AG08395 (cell line): ENCODE data around the gene SLC12A3.
A peak's percentile ranks its signal among the peaks of the same experiment; 100 is the strongest.

Source experiments
- DNase-seq: peaks from one replicate; pipeline ENCODE4 v3.0.0; 2012; ENCODE audit warnings: mixed read lengths, low spot score

SLC12A3 gene, protein sequence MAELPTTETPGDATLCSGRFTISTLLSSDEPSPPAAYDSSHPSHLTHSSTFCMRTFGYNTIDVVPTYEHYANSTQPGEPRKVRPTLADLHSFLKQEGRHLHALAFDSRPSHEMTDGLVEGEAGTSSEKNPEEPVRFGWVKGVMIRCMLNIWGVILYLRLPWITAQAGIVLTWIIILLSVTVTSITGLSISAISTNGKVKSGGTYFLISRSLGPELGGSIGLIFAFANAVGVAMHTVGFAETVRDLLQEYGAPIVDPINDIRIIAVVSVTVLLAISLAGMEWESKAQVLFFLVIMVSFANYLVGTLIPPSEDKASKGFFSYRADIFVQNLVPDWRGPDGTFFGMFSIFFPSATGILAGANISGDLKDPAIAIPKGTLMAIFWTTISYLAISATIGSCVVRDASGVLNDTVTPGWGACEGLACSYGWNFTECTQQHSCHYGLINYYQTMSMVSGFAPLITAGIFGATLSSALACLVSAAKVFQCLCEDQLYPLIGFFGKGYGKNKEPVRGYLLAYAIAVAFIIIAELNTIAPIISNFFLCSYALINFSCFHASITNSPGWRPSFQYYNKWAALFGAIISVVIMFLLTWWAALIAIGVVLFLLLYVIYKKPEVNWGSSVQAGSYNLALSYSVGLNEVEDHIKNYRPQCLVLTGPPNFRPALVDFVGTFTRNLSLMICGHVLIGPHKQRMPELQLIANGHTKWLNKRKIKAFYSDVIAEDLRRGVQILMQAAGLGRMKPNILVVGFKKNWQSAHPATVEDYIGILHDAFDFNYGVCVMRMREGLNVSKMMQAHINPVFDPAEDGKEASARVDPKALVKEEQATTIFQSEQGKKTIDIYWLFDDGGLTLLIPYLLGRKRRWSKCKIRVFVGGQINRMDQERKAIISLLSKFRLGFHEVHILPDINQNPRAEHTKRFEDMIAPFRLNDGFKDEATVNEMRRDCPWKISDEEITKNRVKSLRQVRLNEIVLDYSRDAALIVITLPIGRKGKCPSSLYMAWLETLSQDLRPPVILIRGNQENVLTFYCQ

GRCh38 chr16:56864960-56865359 is at the start of gene SLC12A3:
TSS of gene SLC12A3 (plus strand) at chr16:56865207. CDS start at chr16:56865236, 29 bp downstream.
- DNase-seq, result no peak

DNA sequence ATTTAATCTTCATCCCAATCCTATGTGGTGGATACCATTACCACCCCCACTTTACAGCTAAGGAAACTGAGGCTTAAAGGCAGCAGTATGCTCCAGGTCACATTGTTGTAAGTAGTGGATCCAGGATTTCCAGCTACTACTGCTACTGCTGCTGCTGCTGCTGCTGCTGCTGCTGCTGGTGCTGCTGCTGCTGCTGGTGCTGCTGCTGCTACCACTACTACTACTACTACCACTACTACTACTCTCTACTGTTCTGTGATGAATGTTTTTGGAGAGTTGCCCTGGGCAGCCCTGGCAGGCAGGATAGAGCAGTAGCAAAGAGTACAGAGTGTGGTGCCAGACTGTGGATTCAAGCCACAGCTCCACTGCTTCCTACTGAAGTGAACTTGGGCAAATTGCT is 49.3 kb upstream of the SLC12A3 start:
- no peak for DNase-seq

DNA sequence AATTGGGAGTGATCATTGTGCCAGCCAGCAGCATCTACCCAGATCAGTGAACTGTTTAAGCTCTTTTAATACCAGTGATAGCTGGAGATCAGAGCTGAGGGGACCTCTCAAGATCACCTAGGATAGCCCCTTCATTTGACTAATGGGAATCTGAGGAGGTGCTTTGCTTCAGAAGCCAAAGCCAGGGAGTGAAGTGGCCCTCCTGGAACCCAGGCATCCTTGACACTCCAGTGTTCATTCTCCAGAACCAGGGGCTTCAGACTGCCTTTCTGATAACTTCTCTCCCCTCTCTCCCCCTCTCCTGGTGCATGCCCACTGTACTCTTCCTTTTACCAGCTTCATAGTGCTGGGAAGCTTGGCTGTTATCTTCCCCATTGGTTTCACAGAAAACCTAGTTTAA is 48.0 kb upstream of the SLC12A3 start:
- DNase-seq, result no peak

- no peak for DNase-seq
Observed at GRCh38 chr16:56817938-56818337, 47.1 kb upstream of the SLC12A3 start.

DNA sequence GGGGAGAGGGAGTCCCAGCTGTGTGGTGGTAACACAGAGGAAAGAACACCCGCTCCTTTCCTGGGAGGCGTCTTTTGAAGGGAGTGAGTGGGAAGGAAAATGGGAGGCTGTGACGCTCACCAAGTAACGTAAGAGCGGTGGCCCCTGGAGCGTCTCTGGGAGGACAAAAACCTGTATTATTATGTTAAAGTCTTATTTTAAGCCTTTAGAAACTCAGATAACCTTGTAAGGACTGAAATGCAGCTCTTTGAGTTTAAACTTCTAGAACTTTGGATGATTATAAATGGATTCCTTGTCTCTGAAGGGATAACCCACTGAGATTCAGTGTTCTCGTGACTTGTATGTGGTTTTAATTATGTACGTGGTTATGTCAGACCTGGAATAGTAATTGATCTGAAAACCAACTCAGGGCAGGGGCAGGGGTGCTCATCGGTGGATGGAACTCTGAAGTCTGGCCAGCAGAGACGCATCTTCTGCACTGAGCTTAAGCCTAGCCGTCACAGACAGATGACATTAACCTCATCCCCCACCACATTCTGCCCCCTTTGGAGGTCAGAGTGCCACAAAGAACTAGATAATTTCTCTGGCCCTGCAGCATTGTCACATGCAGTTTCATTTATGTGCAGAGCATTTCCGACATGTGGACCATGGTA is 41.8 kb upstream of the SLC12A3 start:
- DNase-seq, result no peak

GRCh38 chr16:56824331-56824730 is 40.7 kb upstream of the SLC12A3 start:
- DNase-seq, result peak; percentile 45

GRCh38 chr16:56824804-56825203 is 40.2 kb upstream of the SLC12A3 start:
- DNase-seq, result no peak

- DNase-seq, result no peak
Observed at GRCh38 chr16:56825826-56826225, 39.2 kb upstream of the SLC12A3 start.

DNA sequence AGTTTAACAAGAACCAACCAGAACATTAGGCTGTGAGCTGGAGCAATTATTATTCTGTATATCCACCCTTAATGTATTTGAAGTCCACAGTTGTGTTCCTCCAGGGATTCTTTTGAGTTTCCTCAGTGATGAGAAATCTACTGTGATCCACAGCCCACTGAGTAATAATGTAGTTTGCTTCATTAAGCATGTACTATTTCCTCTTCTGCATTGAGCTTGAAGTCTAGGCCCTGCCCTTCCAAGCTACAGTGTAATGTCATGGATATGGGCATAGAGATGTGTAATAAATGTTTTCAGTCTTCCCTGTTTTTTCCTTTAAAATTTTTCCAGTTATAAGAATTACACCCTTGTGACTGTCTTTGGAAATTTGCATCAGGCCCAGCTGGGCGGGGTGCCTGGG is 36.4 kb upstream of the SLC12A3 start:
- no peak for DNase-seq

- no peak for DNase-seq
Observed at GRCh38 chr16:56830669-56831068, 34.3 kb upstream of the SLC12A3 start.

- no peak for DNase-seq
Observed at GRCh38 chr16:56832768-56833167, 32.2 kb upstream of the SLC12A3 start.

- no peak for DNase-seq
Observed at GRCh38 chr16:56833243-56833970, 31.6 kb upstream of the SLC12A3 start.

DNA sequence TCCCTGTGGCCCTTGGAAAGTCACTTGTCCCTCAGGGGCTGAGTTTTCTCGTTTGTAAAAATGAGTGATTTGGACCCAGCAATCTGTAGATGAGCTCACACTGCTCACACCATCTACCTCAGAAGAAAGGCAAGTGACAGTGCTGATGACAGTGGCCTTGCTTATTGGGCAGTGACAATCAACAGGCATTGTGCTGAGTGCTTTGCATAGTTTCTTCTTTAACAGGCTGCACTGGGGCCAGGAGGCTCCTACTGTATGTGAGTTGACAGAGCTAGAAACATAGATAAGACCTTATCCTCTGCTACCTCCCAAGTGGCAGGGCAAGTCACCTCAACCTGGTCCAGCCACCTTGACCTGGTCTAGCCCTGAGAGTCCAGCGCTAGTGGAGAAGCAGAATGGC is 29.7 kb upstream of the SLC12A3 start:
- DNase-seq, result no peak

- no peak for DNase-seq
Observed at GRCh38 chr16:56836410-56837230, 28.4 kb upstream of the SLC12A3 start.

DNA sequence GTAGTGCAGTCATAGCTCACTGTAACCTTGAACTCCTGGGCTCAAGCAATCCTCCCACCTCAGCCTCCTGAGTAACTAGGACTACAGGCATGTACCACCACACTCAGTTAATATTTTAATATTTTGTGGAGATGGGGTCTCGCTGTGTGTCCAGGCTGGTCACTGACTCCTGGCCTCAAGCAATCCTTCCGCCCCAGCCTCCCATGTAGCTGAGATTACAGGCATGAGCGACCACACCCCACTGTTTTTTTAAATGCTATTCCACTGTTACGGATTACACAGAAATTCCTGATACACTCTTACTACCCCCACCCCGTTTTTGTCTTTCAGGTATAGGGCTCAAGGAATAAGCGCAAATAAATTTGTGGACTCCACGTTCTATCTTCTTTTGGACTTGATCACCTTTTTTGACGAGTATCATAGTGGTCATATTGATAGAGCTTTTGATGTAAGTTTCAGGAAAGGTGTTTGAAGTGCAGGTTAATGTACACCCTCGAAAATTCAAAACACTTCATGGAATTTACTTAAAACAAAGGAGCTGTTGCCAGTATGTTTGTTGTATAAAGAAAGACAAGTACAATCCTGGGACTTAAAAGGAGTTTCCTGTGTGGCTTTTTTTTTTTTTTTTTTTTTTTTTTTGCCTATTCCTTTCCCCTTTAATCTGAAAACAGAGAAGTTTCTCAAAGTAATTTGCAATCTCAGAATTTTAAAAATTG is 26.2 kb upstream of the SLC12A3 start:
- no peak for DNase-seq

- DNase-seq, result peak; percentile 70
Observed at GRCh38 chr16:56841233-56841632, 23.8 kb upstream of the SLC12A3 start.

GRCh38 chr16:56841659-56842058 is 23.3 kb upstream of the SLC12A3 start:
- no peak for DNase-seq

DNA sequence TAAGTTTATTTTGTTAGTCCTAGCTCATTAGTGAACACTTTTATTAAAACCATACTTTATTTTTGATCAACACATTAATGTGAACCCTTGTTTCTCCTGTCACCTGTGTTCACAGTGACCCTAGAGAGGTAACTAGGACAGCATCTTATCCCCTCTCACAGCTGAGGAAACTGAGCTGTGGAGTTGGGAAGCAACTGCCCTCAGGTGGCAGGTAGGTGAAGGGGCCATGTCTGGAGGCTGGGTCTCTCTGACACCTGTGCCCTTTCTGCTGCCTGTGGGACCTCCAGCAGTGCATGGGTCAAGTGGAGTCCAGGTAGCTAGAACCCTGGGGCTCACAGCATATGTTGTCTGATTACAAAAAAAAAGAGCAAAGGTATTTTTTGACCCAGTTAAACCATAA is 22.9 kb upstream of the SLC12A3 start:
- no peak for DNase-seq

- DNase-seq, result no peak
Observed at GRCh38 chr16:56844056-56844455, 21.0 kb upstream of the SLC12A3 start.
